Testis (tissue), 3 donors: ENCODE data around the gene SH2D3A. TPM values are rescaled to one million over a fixed set of nuclear protein-coding genes. Genes with fewer than 3 reads are reported as not detected.
A peak's percentile ranks its signal among the peaks of the same experiment; 100 is the strongest.

Experiments
- DNase-seq: peaks from one replicate; pipeline ENCODE4 v3.0.0-alpha.2; 2019
- H3K27ac ChIP-seq, 2 donors: fragments of 200-600 bp; sonication (generic); one replicate each; pipeline ENCODE4 v1.5.1; 2019
- H3K27me3 ChIP-seq: fragments of 200-600 bp; sonication (generic); one replicate; pipeline ENCODE4 v1.5.1; 2019
- H3K36me3 ChIP-seq: fragments of 200-600 bp; sonication (generic); one replicate; pipeline ENCODE4 v1.5.1; 2017; ENCODE audit warnings: low read depth; ENCODE audit errors: missing control alignments
- H3K4me1 ChIP-seq: fragments of 200-600 bp; sonication (generic); one replicate; pipeline ENCODE4 v1.5.1; 2019
- H3K4me3 ChIP-seq, 2 donors: fragments of 200-600 bp; sonication (generic); one replicate each; pipeline ENCODE4 v1.5.1; 2017 to 2019
- H3K9me3 ChIP-seq: fragments of 200-600 bp; sonication (generic); one replicate; pipeline ENCODE4 v1.5.1; 2017
- CTCF ChIP-seq, 3 experiments: fragments of 450-650 bp in 2 of 3; fragments of 200-600 bp in 1 of 3; sonication (generic) in 1 of 3; IDR thresholded peaks; one replicate each; pipeline ENCODE4 v1.5.1; 2016 to 2019; ENCODE audit warnings: antibody characterized with exemption in 3 of 3, mild to moderate bottlenecking in 2 of 3, moderate library complexity in 1 of 3
- POLR2A ChIP-seq: fragments of 450-650 bp; IDR thresholded peaks from one replicate; pipeline ENCODE4 v1.6.1; 2017; ENCODE audit warnings: antibody characterized with exemption, mild to moderate bottlenecking, moderate library complexity
- WGBS, 2 donors: methylation state at CpG; one replicate each; pipeline ENCODE4 v1.1.5; 2018; 5-methylcytosine and 5-hydroxymethylcytosine counted together
- intact Hi-C: fragments of 100-400 bp; cut with DNase I; formaldehyde crosslinking; loops from one replicate; pipeline ENCODE4 v1.15.1; 2023; ENCODE audit warnings: low total_unique reads
- polyA plus RNA-seq: library from polyadenylated mRNA; stranded (reverse); fragments of 350-450 nt; fragmentation: Illumina TruSeq; extraction: RNeasy Lipid Tissue Mini Kit (QIAGEN cat#74804); gene quantifications from one replicate; pipeline ENCODE4 v1.2.3, GENCODE V29; 2014; ENCODE audit warnings: low read depth, low replicate concordance; ENCODE audit not compliant: insufficient read depth
- total RNA-seq, 2 donors: library from RNA; depleted of rRNA; stranded (reverse); fragments of >200 nt; gene quantifications; one replicate each; pipeline ENCODE4 v1.2.3, GENCODE V29; 2016

Gene SH2D3A
- total and polyA plus RNA-seq, 3 donors from 2014 or later: 7.4 to 12.8 (median 7.5) TPM

- DNase-seq: peak; percentile 81
- intact Hi-C loops: no loop called here
Observed at GRCh38 chr19:6761053-6761676, 6.1 kb downstream of the SH2D3A start.

GRCh38 chr19:6760606-6761005 lies 6.6 kb downstream of the SH2D3A start:
- Histone ChIP-seq H3K27me3 (no peaks in the 10 kb centered on the region), H3K4me3 (peak overlapping the region; percentile 31 to 55), H3K27ac (no peak overlapping the region), H3K9me3 (no peaks in the 10 kb centered on the region), H3K36me3 (no peaks in the 10 kb centered on the region), H3K4me1 (no peaks in the 10 kb centered on the region)
- no peak for TF ChIP-seq POLR2A
- TF ChIP-seq CTCF (IDR thresholded peaks at IDR 0.05): no peak
- intact Hi-C loops: no loop called here
- DNase-seq: no peak
- 68 to 83% methylated on average over 12 to 17 of the region's 17 CpGs for WGBS, 2 donors

More at GRCh38 chr19:6761053-6761676, 6.1 kb downstream of the SH2D3A start:
- WGBS, 2 donors: 67 to 76% methylated on average over 4 of the region's 4 CpGs
- Histone ChIP-seq H3K9me3 (no peaks in the 10 kb centered on the region), H3K36me3 (no peaks in the 10 kb centered on the region), H3K4me3 (peak overlapping the region; percentile 31 to 55), H3K27me3 (no peaks in the 10 kb centered on the region), H3K27ac (no peak overlapping the region), H3K4me1 (no peaks in the 10 kb centered on the region)
- TF ChIP-seq CTCF (IDR thresholded peaks at IDR 0.05) (no peak), POLR2A (no peak)

- WGBS, 2 donors: 90 to 91% methylated on average over 18 to 22 of the region's 23 CpGs
- intact Hi-C loops: no loop called here
- H3K36me3 ChIP-seq: no peaks in the 10 kb centered on the region
- H3K4me1 ChIP-seq: peaks cover 9% of the 10 kb centered on the region
- TF ChIP-seq CTCF (IDR thresholded peaks at IDR 0.05): no peak
- TF ChIP-seq POLR2A: no peak
- H3K27ac ChIP-seq: no peak overlapping the region
- no peak overlapping the region for H3K4me3 ChIP-seq
- no peaks in the 10 kb centered on the region for H3K9me3 ChIP-seq
- DNase-seq: no peak
- no peaks in the 10 kb centered on the region for H3K27me3 ChIP-seq
Observed at GRCh38 chr19:6754653-6755463, 12.4 kb downstream of the SH2D3A start.

- peak overlapping the region; percentile 31 to 46 for H3K4me3 ChIP-seq
- no peaks in the 10 kb centered on the region for H3K27me3 ChIP-seq
- no peak for TF ChIP-seq POLR2A
- TF ChIP-seq CTCF (IDR thresholded peaks at IDR 0.05): no peak
- no peak overlapping the region for H3K27ac ChIP-seq
- peaks cover 9% of the 10 kb centered on the region for H3K4me1 ChIP-seq
- no peaks in the 10 kb centered on the region for H3K36me3 ChIP-seq
- 56 to 80% methylated on average over 20 to 22 of the region's 22 CpGs for whole genome bisulfite sequencing, 2 donors
- H3K9me3 ChIP-seq: no peaks in the 10 kb centered on the region
- DNase-seq: no peak
- intact Hi-C loops: no loop called here
Observed at GRCh38 chr19:6754136-6754535, 13.1 kb downstream of the SH2D3A start.
